Glutamatergic neuron (in vitro differentiated cells): ENCODE data around the gene RPL37A. TPM values are rescaled to one million over a fixed set of nuclear protein-coding genes. Genes with fewer than 3 reads are reported as not detected.

Source experiments
- DNase-seq: peaks from one replicate; pipeline ENCODE4 v3.0.0; 2022
- H3K27ac Mint-ChIP-seq: one replicate; pipeline ENCODE4 v1.8.0; 2020; ENCODE audit warnings: mild to moderate bottlenecking, mixed read lengths, inconsistent platforms; ENCODE audit not compliant: unreplicated experiment
- H3K27me3 Mint-ChIP-seq: one replicate; pipeline ENCODE4 v1.8.0; 2020; ENCODE audit warnings: mild to moderate bottlenecking, moderate library complexity, mixed read lengths, inconsistent platforms; ENCODE audit not compliant: unreplicated experiment
- H3K36me3 Mint-ChIP-seq: one replicate; pipeline ENCODE4 v1.8.0; 2020; ENCODE audit warnings: mild to moderate bottlenecking, mixed read lengths, inconsistent platforms; ENCODE audit not compliant: unreplicated experiment
- H3K4me1 Mint-ChIP-seq: one replicate; pipeline ENCODE4 v1.8.0; 2020; ENCODE audit warnings: mild to moderate bottlenecking, low read depth, mixed read lengths, inconsistent platforms; ENCODE audit not compliant: unreplicated experiment
- H3K4me3 Mint-ChIP-seq: one replicate; pipeline ENCODE4 v1.8.0; 2020; ENCODE audit warnings: mild to moderate bottlenecking, mixed read lengths, inconsistent platforms; ENCODE audit not compliant: unreplicated experiment
- H3K9me3 Mint-ChIP-seq: one replicate; pipeline ENCODE4 v1.8.0; 2020; ENCODE audit warnings: mild to moderate bottlenecking, moderate library complexity, mixed read lengths, inconsistent platforms; ENCODE audit not compliant: unreplicated experiment
- total RNA-seq: library from RNA; stranded (reverse); fragmentation: NEBNext Ultra II Directional; extraction: Animal tissue kit (Norgen Biotek cat#: 25700); gene quantifications from one replicate; pipeline ENCODE4 v1.2.1, GENCODE V29; 2021; ENCODE audit not compliant: unreplicated experiment
- TF ChIP-seq, protein P1 (sequence below): fragments of 200-600 bp; sonication (generic); IDR thresholded peaks from one replicate; pipeline ENCODE4 v1.5.0; 2021; ENCODE audit not compliant: partially characterized antibody, unreplicated experiment

Gene RPL37A
- total RNA-seq, 1 donor from 2014 or later, result 1,757 TPM

GRCh38 chr2:216486271-216486670 is 12.4 kb upstream of the RPL37A start:
- TF ChIP-seq, protein P1, sequence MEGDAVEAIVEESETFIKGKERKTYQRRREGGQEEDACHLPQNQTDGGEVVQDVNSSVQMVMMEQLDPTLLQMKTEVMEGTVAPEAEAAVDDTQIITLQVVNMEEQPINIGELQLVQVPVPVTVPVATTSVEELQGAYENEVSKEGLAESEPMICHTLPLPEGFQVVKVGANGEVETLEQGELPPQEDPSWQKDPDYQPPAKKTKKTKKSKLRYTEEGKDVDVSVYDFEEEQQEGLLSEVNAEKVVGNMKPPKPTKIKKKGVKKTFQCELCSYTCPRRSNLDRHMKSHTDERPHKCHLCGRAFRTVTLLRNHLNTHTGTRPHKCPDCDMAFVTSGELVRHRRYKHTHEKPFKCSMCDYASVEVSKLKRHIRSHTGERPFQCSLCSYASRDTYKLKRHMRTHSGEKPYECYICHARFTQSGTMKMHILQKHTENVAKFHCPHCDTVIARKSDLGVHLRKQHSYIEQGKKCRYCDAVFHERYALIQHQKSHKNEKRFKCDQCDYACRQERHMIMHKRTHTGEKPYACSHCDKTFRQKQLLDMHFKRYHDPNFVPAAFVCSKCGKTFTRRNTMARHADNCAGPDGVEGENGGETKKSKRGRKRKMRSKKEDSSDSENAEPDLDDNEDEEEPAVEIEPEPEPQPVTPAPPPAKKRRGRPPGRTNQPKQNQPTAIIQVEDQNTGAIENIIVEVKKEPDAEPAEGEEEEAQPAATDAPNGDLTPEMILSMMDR, result no peak
- no peak for DNase-seq
- Mint-ChIP-seq H3K4me3 (no peak overlapping the region), H3K36me3 (no peaks in the 10 kb centered on the region), H3K9me3 (no peaks in the 10 kb centered on the region), H3K4me1 (no peaks in the 10 kb centered on the region), H3K27me3 (no peaks in the 10 kb centered on the region), H3K27ac (no peak overlapping the region)

GRCh38 chr2:216486708-216487107 is 11.9 kb upstream of the RPL37A start:
- H3K4me3 Mint-ChIP-seq, result no peak overlapping the region
- H3K4me1 Mint-ChIP-seq, result peaks cover 2% of the 10 kb centered on the region
- no peaks in the 10 kb centered on the region for H3K27me3 Mint-ChIP-seq
- H3K36me3 Mint-ChIP-seq, result no peaks in the 10 kb centered on the region
- no peak overlapping the region for H3K27ac Mint-ChIP-seq
- H3K9me3 Mint-ChIP-seq, result no peaks in the 10 kb centered on the region
- TF ChIP-seq, protein P1, result no peak
- no peak for DNase-seq

DNA sequence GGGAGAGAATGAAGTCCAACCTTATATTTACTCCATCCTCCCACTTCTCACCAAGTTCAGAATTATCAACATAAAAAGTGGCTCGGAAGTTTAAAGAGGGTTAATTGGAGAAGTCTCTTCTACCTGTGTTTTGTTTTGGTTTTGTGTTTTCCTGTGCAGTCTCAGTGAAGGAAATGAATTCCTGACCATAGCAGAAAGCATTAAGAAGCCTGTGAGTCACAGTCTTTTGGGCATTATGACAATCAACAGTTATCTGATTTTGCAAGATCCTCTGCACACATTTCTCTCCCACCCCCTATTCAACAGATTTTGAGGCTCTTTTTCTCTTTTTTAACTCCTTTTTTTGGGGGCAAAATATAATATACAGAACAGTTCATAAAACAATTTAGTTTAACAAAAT is 8.6 kb upstream of the RPL37A start:
- H3K9me3 Mint-ChIP-seq, result no peaks in the 10 kb centered on the region
- no peak for DNase-seq
- H3K27me3 Mint-ChIP-seq, result no peaks in the 10 kb centered on the region
- no peak overlapping the region for H3K27ac Mint-ChIP-seq
- no peaks in the 10 kb centered on the region for H3K36me3 Mint-ChIP-seq
- TF ChIP-seq, protein P1, result no peak
- peaks cover 11% of the 10 kb centered on the region for H3K4me1 Mint-ChIP-seq
- H3K4me3 Mint-ChIP-seq, result no peak overlapping the region

GRCh38 chr2:216491793-216492596 is 6.6 kb upstream of the RPL37A start:
- Mint-ChIP-seq H3K4me1 (peaks cover 11% of the 10 kb centered on the region), H3K27ac (peak overlapping the region; percentile 79)
- TF ChIP-seq, protein P1, result no peak

DNA sequence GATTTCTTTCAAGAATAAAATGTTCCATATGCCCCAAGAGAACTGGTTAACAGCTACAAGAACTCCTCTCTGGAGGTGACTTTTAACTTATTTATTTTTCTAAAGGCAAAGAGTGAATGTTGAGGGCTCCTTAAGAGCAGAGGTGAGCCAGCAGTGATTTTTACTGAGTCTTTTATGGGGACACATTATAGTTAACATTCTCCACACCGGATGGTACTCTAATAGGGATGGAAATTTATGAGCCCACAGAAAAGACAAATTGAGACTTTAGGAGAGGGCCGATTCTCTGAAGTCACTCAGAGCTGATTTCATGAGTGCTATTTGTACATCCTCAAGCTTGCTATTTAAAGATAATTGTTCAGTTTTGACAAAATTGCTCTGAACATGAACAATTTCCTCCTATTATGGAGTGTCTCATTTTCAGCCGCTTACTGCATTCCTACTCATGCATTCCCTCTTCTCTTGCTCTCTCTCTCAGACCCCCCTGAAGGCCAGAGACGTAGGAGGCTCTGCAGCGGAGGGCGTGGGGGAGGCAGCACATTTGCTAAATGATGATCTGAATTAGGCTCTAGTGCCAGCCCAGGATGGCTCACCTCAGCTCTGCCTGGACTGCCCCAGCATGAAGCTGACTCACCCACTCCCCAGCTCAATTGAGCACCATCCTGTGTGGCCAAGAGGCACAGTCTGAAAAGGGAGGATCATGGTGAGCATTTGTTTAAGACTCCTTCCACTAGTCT is 5.9 kb upstream of the RPL37A start:
- Mint-ChIP-seq H3K27ac (peak overlapping the region; percentile 79), H3K4me1 (peaks cover 12% of the 10 kb centered on the region), H3K36me3 (no peaks in the 10 kb centered on the region), H3K27me3 (no peaks in the 10 kb centered on the region), H3K4me3 (no peak overlapping the region), H3K9me3 (no peaks in the 10 kb centered on the region)
- TF ChIP-seq, protein P1, result no peak
- DNase-seq, result no peak

More at GRCh38 chr2:216491793-216492596, 6.6 kb upstream of the RPL37A start:
- H3K27me3 Mint-ChIP-seq, result no peaks in the 10 kb centered on the region
- no peak for DNase-seq
- H3K36me3 Mint-ChIP-seq, result no peaks in the 10 kb centered on the region
- H3K9me3 Mint-ChIP-seq, result no peaks in the 10 kb centered on the region
- no peak overlapping the region for H3K4me3 Mint-ChIP-seq
